Peyer's patch (tissue), 4 donors: ENCODE measurements around the gene KLHL5.

ENCODE experiments used
- CTCF ChIP-seq, 6 experiments: fragments of 450-650 bp in 4 of 6; fragments of 200-600 bp in 2 of 6; sonication (generic) in 1 of 6; IDR thresholded peaks; one replicate each; pipeline ENCODE4 v1.5.1; 2017 to 2019; ENCODE audit warnings: antibody characterized with exemption in 6 of 6, mild to moderate bottlenecking in 3 of 6, moderate library complexity in 1 of 6
- POLR2A ChIP-seq, 2 donors: fragments of 450-650 bp; IDR thresholded peaks; one replicate each; pipeline ENCODE4 v1.5.1; 2017; ENCODE audit warnings: antibody characterized with exemption in 2 of 2, mild to moderate bottlenecking in 2 of 2, moderate library complexity in 2 of 2

GRCh38 chr4:39063430-39063829 lies 1.4 kb downstream of the KLHL5 start:
- no peak for TF ChIP-seq CTCF (IDR thresholded peaks at IDR 0.05)
- no peak for TF ChIP-seq POLR2A (IDR thresholded peaks at IDR 0.05)
